Neural cell (in vitro differentiated cells): ENCODE data around the gene RGS19. TPM values are rescaled to one million over a fixed set of nuclear protein-coding genes. Genes with fewer than 3 reads are reported as not detected.

Experiments
- H2AFZ ChIP-seq: fragments of 200-600, 300-800 bp; sonication (generic), shearing (Covaris generic); 2 replicates; pipeline ENCODE4 v1.6.0; 2014; ENCODE audit warnings: low read depth, mild to moderate bottlenecking, antibody characterized with exemption, low read length, moderate library complexity
- H3F3A ChIP-seq: fragments of 200-600 bp; shearing (Covaris generic); 2 replicates; pipeline ENCODE4 v1.6.1; 2016; ENCODE audit warnings: mild to moderate bottlenecking, moderate library complexity, mixed read lengths, antibody characterized with exemption, low read length; ENCODE audit not compliant: insufficient read depth, poor library complexity, severe bottlenecking
- H3K27ac ChIP-seq: fragments of 200-600, 300-800 bp; sonication (generic), shearing (Covaris generic); 2 replicates; pipeline ENCODE4 v1.5.1; 2014; ENCODE audit warnings: mild to moderate bottlenecking, low read length, moderate library complexity
- H3K27me3 ChIP-seq: fragments of 300-800, 200-600 bp; sonication (generic), shearing (Covaris generic); 2 replicates; pipeline ENCODE4 v1.6.0; 2014; ENCODE audit warnings: mild to moderate bottlenecking, low read depth, low read length, moderate library complexity; ENCODE audit not compliant: insufficient read depth
- H3K36me3 ChIP-seq: fragments of 300-800, 200-600 bp; sonication (generic), shearing (Covaris generic); 2 replicates; pipeline ENCODE4 v1.5.1; 2014; ENCODE audit warnings: mild to moderate bottlenecking, antibody characterized with exemption, low read length, moderate library complexity; ENCODE audit not compliant: insufficient read depth
- H3K4me2 ChIP-seq: fragments of 300-800, 200-600 bp; sonication (generic), shearing (Covaris generic); 2 replicates; pipeline ENCODE4 v1.6.0; 2014; ENCODE audit warnings: mild to moderate bottlenecking, low read length
- H3K4me3 ChIP-seq: fragments of 300-800, 200-600 bp; sonication (generic), shearing (Covaris generic); 2 replicates; pipeline ENCODE4 v1.5.1; 2014; ENCODE audit warnings: mild to moderate bottlenecking, low read length, moderate library complexity
- H3K79me2 ChIP-seq: fragments of 200-600 bp; shearing (Covaris generic); replicated peaks from 2 replicates; pipeline ENCODE4 v1.6.0; 2014; ENCODE audit warnings: mild to moderate bottlenecking, low read length, moderate library complexity; ENCODE audit not compliant: insufficient read depth
- H3K9ac ChIP-seq: fragments of 300-800, 200-600 bp; sonication (generic), shearing (Covaris generic); 2 replicates; pipeline ENCODE4 v1.6.1; 2016; ENCODE audit warnings: mild to moderate bottlenecking, low read length, mixed read lengths
- H3K9me2 ChIP-seq: fragments of 200-600 bp; shearing (Covaris generic); 2 replicates; pipeline ENCODE4 v1.6.1; 2016; ENCODE audit warnings: mild to moderate bottlenecking, low read length, mixed read lengths; ENCODE audit not compliant: insufficient read depth
- H3K9me3 ChIP-seq: fragments of 200-600, 300-800 bp; sonication (generic), shearing (Covaris generic); 2 replicates; pipeline ENCODE4 v1.6.1; 2016; ENCODE audit warnings: mild to moderate bottlenecking, mixed run types, low read length, moderate library complexity, mixed read lengths
- H4K20me1 ChIP-seq: fragments of 200-600 bp; shearing (Covaris generic); 2 replicates; pipeline ENCODE4 v1.6.1; 2016; ENCODE audit warnings: mild to moderate bottlenecking, mixed run types; ENCODE audit not compliant: insufficient read depth
- CTCF ChIP-seq: fragments of 450-650 bp; IDR thresholded peaks from 2 replicates; pipeline ENCODE4 v1.5.1; 2014; ENCODE audit warnings: antibody characterized with exemption, mild to moderate bottlenecking, moderate library complexity; ENCODE audit not compliant: poor library complexity, severe bottlenecking
- EP300 ChIP-seq: fragments of 450-650 bp; conservative IDR thresholded peaks from 2 replicates; pipeline ENCODE4 v1.6.1; 2014; ENCODE audit warnings: antibody characterized with exemption, mild to moderate bottlenecking, moderate library complexity; ENCODE audit not compliant: poor library complexity, severe bottlenecking
- EZH2 ChIP-seq: fragments of 200-600, 300-800 bp; shearing (Covaris generic), sonication (generic); IDR thresholded peaks from 2 replicates; pipeline ENCODE4 v1.6.1; 2014; ENCODE audit warnings: antibody characterized with exemption, low read length, borderline replicate concordance, mild to moderate bottlenecking; ENCODE audit not compliant: insufficient read depth, poor library complexity, severe bottlenecking
- MXI1 ChIP-seq: fragments of 450-650 bp; conservative IDR thresholded peaks from 2 replicates; pipeline ENCODE4 v1.6.1; 2014; ENCODE audit warnings: antibody characterized with exemption, mild to moderate bottlenecking; ENCODE audit not compliant: poor library complexity, severe bottlenecking
- POLR2AphosphoS5 ChIP-seq: IDR thresholded peaks from 2 replicates; pipeline ENCODE4 v1.6.1; 2012
- RAD21 ChIP-seq: fragments of 450-650 bp; conservative IDR thresholded peaks from 2 replicates; pipeline ENCODE4 v1.6.1; 2014; ENCODE audit warnings: antibody characterized with exemption, mild to moderate bottlenecking, moderate library complexity
- REST ChIP-seq: IDR thresholded peaks from 2 replicates; pipeline ENCODE4 v1.6.1; 2012; ENCODE audit warnings: borderline replicate concordance
- SMC3 ChIP-seq: fragments of 450-650 bp; conservative IDR thresholded peaks from 2 replicates; pipeline ENCODE4 v1.6.1; 2014; ENCODE audit warnings: antibody characterized with exemption, mild to moderate bottlenecking, moderate library complexity; ENCODE audit not compliant: poor library complexity
- TAF1 ChIP-seq: IDR thresholded peaks from 2 replicates; pipeline ENCODE4 v1.6.1; 2012; ENCODE audit warnings: low read depth
- polyA plus RNA-seq: library from polyadenylated mRNA; depleted of rRNA; stranded (reverse); fragments of >200 nt; gene quantifications from 2 replicates; pipeline ENCODE4 v1.2.3, GENCODE V29; 2014

The RGS19 gene
- polyA plus RNA-seq, 1 donor from 2014 or later = 3.4 TPM

- no peak overlapping the region for H3K9ac ChIP-seq
- no peak overlapping the region for H3K4me2 ChIP-seq
- no peaks in the 10 kb centered on the region for H3K9me3 ChIP-seq
- H2AFZ ChIP-seq = no peak overlapping the region
- no peak overlapping the region for H3K27ac ChIP-seq
- H3K4me3 ChIP-seq = no peak overlapping the region
- H3K36me3 ChIP-seq = peaks cover 8% of the 10 kb centered on the region
- no peaks in the 10 kb centered on the region for H3K79me2 ChIP-seq
- no peak for TF ChIP-seq CTCF
- TF ChIP-seq TAF1 = no peak
- no peak for TF ChIP-seq POLR2AphosphoS5
- no peaks in the 10 kb centered on the region for H3K27me3 ChIP-seq
- H3K9me2 ChIP-seq = no peaks in the 10 kb centered on the region
- H3F3A ChIP-seq = no peaks in the 10 kb centered on the region
- no peaks in the 10 kb centered on the region for H4K20me1 ChIP-seq
Observed at GRCh38 chr20:64025826-64026412, 53.4 kb downstream of the RGS19 start.

GRCh38 chr20:64025101-64025825 lies 54.1 kb downstream of the RGS19 start:
- peaks cover 8% of the 10 kb centered on the region for H3K36me3 ChIP-seq
- no peak overlapping the region for H3K9ac ChIP-seq
- no peak overlapping the region for H2AFZ ChIP-seq
- H3F3A ChIP-seq = no peaks in the 10 kb centered on the region
- H3K27ac ChIP-seq = no peak overlapping the region
- H4K20me1 ChIP-seq = no peaks in the 10 kb centered on the region
- TF ChIP-seq REST = no peak
- no peak for TF ChIP-seq POLR2AphosphoS5
- no peak for TF ChIP-seq EP300
- TF ChIP-seq EZH2 = no peak
- no peak for TF ChIP-seq CTCF
- TF ChIP-seq MXI1 = no peak
- TF ChIP-seq SMC3 = no peak
- no peak for TF ChIP-seq TAF1
- no peak for TF ChIP-seq RAD21
- H3K79me2 ChIP-seq = no peaks in the 10 kb centered on the region
- no peaks in the 10 kb centered on the region for H3K27me3 ChIP-seq
- H3K9me3 ChIP-seq = no peaks in the 10 kb centered on the region
- H3K9me2 ChIP-seq = no peaks in the 10 kb centered on the region
- no peak overlapping the region for H3K4me3 ChIP-seq
- H3K4me2 ChIP-seq = no peak overlapping the region
